ENCODE data around the gene TBC1D9.

The TBC1D9 gene

GRCh38 chr4:140584439-140584838, 171.7 kb downstream of the TBC1D9 start:
- Histone ChIP-seq H3K27ac (no peak overlapping the region), H3K36me3 (replicated peaks) (no peaks in the 10 kb centered on the region), H3K4me3 (ENCODE audit: low read depth, low read length) (no peak overlapping the region), H3K27me3 (replicated peaks) (peaks cover 6% of the 10 kb centered on the region)
- TF ChIP-seq, protein P1, sequence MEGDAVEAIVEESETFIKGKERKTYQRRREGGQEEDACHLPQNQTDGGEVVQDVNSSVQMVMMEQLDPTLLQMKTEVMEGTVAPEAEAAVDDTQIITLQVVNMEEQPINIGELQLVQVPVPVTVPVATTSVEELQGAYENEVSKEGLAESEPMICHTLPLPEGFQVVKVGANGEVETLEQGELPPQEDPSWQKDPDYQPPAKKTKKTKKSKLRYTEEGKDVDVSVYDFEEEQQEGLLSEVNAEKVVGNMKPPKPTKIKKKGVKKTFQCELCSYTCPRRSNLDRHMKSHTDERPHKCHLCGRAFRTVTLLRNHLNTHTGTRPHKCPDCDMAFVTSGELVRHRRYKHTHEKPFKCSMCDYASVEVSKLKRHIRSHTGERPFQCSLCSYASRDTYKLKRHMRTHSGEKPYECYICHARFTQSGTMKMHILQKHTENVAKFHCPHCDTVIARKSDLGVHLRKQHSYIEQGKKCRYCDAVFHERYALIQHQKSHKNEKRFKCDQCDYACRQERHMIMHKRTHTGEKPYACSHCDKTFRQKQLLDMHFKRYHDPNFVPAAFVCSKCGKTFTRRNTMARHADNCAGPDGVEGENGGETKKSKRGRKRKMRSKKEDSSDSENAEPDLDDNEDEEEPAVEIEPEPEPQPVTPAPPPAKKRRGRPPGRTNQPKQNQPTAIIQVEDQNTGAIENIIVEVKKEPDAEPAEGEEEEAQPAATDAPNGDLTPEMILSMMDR (IDR thresholded peaks at IDR 0.05; ENCODE audit: low read depth, low read length, missing control alignments), result no peak
- DNase-seq, result no peak
- in situ Hi-C loops (cut with HindIII; ENCODE audit: low pct_ligation_motif_present, low sequenced_read_pairs), result no loop called here

- in situ Hi-C loops (cut with HindIII; ENCODE audit: low pct_ligation_motif_present, low sequenced_read_pairs), result no loop called here
- TF ChIP-seq, protein P1 (IDR thresholded peaks at IDR 0.05; ENCODE audit: low read depth, low read length, missing control alignments), result no peak
- DNase-seq, result no peak
- H3K27me3 ChIP-seq (replicated peaks), result peaks cover 15% of the 10 kb centered on the region
- H3K4me3 ChIP-seq (ENCODE audit: low read depth, low read length), result no peak overlapping the region
- no peak overlapping the region for H3K27ac ChIP-seq
- no peaks in the 10 kb centered on the region for H3K36me3 ChIP-seq (replicated peaks)
These were observed 175.1 kb downstream of the TBC1D9 start for GRCh38 chr4:140581078-140581477.

GRCh38 chr4:140579278-140579677, 176.9 kb downstream of the TBC1D9 start:
- Histone ChIP-seq H3K27me3 (replicated peaks) (peaks cover 15% of the 10 kb centered on the region), H3K27ac (no peak overlapping the region), H3K4me3 (ENCODE audit: low read depth, low read length) (no peak overlapping the region), H3K36me3 (replicated peaks) (no peaks in the 10 kb centered on the region)
- DNase-seq, result no peak
- TF ChIP-seq, protein P1 (IDR thresholded peaks at IDR 0.05; ENCODE audit: low read depth, low read length, missing control alignments), result no peak
- in situ Hi-C loops (cut with HindIII; ENCODE audit: low pct_ligation_motif_present, low sequenced_read_pairs), result no loop called here

GRCh38 chr4:140575489-140575888, 180.7 kb downstream of the TBC1D9 start:
- Histone ChIP-seq H3K36me3 (replicated peaks) (no peaks in the 10 kb centered on the region), H3K27ac (no peak overlapping the region), H3K4me3 (ENCODE audit: low read depth, low read length) (no peak overlapping the region), H3K27me3 (replicated peaks) (peaks cover 15% of the 10 kb centered on the region)
- DNase-seq, result no peak
- in situ Hi-C loops (cut with HindIII; ENCODE audit: low pct_ligation_motif_present, low sequenced_read_pairs), result no loop called here
- TF ChIP-seq, protein P1 (IDR thresholded peaks at IDR 0.05; ENCODE audit: low read depth, low read length, missing control alignments), result no peak

GRCh38 chr4:140571620-140572019, 184.6 kb downstream of the TBC1D9 start:
- Histone ChIP-seq H3K4me3 (ENCODE audit: low read depth, low read length) (no peak overlapping the region), H3K27ac (no peak overlapping the region), H3K27me3 (replicated peaks) (peaks cover 34% of the 10 kb centered on the region), H3K36me3 (replicated peaks) (no peaks in the 10 kb centered on the region)
- TF ChIP-seq, protein P1 (IDR thresholded peaks at IDR 0.05; ENCODE audit: low read depth, low read length, missing control alignments), result no peak
- DNase-seq, result no peak
- in situ Hi-C loops (cut with HindIII; ENCODE audit: low pct_ligation_motif_present, low sequenced_read_pairs), result no loop called here
